ENCODE data around the gene ATP11A.

DNA sequence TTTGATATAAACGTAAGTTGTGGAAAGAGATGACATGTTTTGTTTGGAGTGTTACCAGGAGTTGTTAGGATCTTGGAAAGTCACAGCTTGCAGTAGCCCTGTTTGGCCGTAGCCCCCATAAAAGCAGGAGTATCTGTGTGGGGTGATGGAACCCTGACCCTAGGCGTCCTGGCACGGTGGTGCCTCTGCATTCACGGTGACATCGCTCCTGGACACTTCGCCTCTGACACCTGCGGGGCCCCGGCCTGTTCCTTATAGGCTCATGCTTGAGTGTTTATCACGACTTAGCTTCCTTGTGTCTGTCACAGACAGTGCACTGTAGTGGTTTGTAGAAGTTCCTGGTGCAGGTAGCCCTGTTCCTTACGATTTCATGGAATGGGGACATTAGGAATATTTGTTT is 74.2 kb downstream of the ATP11A start:
- no peak for TF ChIP-seq EZH2 (IDR thresholded peaks at IDR 0.05)
- TF ChIP-seq FOXP2 (optimal IDR thresholded peaks at IDR 0.05; ENCODE audit: control extremely low read depth, extremely low read length, insufficient read depth): no peak
